GM19035 (cell line): ENCODE measurements around the gene PDCD4.

ENCODE experiments used
- ATAC-seq: cut with Tn5 transposase; IDR thresholded peaks from one replicate; pipeline ENCODE4 v1.9.1; 2021; ENCODE audit not compliant: unreplicated experiment

The PDCD4 gene

DNA sequence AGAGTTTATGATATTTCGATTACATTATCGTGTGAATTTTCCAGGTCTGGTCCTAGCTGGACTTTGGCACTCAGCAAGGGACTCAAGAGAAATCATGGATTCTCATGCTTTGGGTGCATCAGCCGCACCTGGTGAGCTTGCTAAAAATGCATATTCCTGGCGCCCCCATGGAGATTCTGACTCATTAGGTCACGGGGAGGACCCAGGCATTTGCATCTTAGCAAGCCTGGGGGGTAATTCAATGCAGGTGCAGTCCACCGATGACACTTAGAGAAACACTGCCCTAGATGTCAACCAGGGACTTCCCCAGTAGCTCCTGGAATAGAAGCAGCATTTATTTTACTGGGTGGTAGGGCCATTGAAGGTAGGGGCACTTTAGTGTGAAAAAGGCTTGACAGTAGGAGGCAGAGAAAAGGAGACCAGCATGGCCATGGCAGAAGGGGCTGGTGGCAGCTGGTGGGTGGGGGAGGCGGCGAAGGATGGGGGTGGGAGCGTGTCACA lies 29.9 kb upstream of the PDCD4 start:
- ATAC-seq, result peak; percentile 72

DNA sequence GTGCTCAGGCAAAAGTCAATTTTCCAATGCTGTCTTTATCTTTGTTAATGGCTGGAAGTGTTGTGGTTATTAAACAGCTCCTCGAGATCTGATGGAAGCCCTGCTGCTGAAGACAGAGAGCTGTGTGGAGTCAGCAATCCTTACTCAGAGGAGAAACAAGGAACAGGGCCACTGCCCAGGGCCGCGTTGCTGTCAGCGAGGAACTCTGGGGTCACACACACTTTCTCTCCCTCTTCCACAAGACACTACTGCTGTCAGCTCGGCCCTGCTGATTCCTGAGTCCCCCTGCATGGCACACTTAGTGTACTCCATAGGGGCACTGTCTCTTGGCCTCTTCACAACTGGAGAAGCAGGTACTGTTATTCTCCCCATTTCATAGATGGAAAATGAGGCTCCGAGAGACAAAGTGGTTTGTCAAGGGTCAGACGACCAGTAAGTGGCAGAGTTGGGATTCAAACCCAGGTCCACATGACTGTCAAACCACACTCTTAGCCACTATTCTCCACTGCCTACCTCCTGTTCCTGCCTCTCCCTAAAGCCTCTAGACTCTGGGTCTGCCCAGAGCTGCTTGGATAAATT lies 29.3 kb upstream of the PDCD4 start:
- ATAC-seq, result peak; percentile 5

DNA sequence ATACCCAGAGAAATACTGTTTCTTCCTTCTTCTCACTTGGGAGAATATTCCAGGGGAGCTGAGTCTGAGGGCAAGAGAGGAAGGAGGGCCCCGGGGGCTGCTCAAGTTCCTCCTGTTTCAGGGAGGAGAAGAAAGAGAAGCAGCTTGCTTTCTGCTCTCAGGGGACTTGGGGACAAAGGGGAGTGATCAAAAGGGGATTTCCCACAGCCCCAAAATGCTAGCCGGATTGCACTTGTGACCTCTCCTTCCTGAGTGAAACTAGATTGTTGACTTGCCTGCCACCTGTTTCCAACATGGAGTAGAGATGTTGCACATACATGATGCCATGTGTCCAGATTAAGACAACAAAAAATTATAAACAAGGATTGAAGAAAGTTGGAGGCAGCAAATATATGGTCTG lies 28.7 kb upstream of the PDCD4 start:
- ATAC-seq, result peak; percentile 75

DNA sequence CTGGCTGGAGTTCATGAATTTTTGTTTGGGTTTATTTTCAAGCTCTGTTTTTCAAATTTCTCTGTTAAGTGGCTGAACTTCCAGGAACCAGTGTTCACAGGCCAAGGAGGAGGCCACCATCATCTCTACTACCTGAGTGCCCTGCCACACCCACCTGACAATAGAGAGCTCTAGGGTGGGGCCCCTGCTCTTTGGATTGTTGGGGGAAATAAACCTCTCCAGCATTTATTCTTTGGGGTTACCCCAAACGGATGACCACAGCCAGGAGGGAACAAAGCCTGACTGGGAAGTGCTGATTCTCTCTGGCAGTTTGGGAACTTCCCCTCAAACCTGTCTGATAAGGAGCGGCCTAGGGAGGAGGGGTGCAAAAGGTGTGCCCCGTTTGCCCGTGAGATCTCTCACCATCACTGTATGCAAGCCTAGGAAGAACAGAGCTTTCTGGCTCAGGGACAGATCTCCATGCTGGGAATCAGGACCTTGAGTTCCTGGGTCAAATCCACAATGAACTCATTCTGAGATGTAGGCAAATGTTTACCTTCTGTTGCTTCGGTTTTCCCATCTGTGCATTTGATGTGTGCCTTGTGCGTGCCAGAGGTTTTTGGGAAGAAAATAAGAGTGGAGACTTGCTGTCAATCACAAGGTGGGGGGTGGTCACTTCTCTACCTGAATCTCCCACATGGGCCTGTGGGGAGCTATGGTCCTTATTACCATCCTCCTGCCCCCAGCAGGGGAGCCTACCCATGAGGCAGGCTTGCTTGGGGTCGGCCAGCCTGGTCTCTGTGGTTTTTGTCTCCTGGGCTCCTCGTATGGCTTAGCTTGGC lies 27.7 kb upstream of the PDCD4 start:
- no peak for ATAC-seq

DNA sequence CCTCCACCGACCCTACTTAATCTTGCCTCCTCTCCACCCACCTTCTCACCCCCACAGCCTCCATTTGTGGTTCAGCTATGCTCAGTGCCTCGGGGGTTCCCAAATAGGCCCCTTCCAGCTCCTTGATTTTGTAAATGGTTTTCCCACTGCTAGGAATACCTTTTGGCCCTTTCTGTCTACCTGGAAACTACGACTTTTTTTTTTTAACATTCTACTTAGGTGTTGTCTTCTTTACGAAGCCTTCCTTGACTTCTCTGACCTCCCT lies 27.2 kb upstream of the PDCD4 start:
- ATAC-seq, result no peak

DNA sequence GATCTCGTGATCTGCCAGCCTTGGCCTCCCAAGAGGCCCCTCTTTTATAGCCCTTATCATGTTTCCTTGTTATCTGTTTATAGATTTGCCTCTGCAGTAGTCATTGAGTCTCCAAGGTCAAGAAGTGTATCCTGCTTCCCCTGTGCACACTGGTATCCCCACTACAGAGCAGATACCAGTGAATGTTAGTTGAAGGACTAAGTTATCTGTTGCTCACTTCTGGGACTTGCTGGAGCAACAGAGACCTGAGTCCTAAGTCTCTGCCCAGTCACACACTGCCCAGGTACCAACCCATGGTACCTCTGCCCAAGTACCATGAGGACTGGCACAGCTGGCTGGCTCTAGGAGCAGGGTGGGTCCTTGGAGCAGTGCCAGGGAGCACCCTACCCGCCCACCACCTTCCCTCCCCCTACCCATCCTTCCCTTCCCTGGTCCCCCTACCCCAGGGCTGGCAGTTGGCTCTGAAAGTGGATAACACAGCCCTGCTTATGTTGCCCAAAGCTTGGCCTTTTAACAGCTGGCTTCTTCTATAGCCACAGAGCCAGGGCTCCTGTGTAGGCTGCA lies 26.5 kb upstream of the PDCD4 start:
- ATAC-seq, result no peak

DNA sequence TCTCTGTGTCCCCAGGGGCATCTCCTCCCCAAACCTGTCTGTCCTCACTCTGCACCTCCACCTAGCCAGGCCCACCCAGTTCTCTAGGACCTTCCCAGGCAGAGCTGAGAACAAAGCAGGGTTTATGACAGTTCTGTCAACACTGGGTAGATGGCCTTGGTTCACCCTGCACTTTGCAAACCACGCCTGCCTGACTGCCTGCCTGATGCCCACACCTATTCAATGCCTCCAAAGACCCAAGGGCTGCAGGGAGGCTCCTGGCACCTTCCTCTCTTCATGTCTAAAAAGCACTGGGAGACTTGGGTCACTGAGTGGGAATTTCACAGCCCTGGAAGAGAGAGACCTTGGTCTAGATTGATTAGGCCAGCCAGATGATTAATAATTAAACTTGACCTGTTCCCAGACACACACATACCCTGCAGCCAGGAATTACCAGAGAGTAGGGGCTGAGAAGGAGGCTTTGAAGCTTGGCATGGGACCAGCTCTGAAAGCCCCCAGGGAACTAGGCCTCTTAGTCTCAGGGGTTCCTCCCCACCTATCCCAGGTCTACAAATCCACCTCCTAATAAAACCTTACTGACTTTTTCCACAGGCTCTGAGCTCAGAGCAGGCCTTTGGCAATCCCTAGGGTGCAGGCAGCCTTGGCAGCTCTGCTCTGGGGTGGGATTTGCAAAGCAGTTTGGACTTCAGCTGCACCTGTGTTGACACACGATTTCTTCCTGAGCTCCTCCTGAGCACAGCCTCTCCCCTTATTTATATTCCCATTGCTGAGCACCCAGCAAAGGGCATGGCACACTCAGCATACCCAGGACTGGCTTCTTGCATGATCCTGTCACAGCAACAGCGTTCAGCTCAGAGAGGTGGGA lies 25.7 kb upstream of the PDCD4 start:
- ATAC-seq, result no peak

DNA sequence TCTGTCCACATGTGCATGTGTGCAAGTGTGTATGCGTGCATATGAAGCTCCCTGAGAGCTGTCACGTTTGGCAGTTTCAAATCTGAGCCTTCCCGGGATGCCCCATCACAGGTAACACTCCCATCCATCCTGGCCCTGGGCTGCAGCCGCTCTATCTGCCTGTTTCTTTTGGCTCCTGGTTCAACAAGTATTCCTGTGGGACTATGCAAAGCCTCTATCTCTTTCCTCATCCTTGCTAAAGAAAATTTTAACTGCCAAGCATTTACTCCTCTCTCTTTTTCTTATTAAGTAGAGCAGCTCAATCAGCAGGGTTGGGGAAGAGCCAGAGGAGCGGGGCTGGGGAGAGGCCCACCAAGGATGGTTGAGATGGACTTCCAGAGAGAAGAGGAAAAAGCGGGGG lies 24.4 kb upstream of the PDCD4 start:
- no peak for ATAC-seq

DNA sequence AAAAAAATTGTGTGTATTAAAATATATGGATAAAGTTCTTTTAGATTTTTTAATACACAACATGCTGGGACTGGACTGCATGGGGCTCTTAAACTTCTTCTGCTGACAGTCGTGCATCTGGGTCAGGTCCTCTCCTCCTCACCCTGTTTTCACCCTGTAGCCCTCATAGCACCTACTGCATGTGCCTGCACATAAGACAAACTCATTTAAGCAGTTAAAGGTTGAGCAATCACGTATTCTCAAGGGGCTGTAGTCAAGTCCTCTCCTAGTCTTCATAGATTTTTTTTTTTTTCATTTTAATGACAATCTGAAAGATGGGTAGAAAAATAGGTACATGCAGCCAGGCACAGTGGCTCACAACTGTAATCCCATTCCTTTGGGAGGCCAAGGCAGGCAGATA lies 23.6 kb upstream of the PDCD4 start:
- no peak for ATAC-seq

DNA sequence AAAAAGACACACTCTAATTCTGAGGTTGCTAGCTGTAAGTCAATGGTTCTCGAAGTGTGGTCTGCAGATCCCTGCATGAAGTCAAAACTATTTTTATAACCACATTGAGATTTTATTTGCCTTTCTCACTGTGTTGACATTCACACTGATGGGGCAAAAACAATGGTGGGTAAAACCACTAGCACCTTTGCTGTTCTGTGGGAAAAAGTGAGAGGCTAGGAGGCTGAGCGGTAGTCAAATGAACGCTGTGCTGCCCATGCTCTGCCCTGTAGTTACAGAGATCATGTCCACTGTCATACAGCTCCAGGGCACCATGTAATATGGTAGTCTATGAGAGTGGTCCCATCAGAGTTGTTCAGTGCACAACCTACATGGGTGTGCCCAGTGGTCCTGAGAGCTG lies 21.6 kb upstream of the PDCD4 start:
- no peak for ATAC-seq

DNA sequence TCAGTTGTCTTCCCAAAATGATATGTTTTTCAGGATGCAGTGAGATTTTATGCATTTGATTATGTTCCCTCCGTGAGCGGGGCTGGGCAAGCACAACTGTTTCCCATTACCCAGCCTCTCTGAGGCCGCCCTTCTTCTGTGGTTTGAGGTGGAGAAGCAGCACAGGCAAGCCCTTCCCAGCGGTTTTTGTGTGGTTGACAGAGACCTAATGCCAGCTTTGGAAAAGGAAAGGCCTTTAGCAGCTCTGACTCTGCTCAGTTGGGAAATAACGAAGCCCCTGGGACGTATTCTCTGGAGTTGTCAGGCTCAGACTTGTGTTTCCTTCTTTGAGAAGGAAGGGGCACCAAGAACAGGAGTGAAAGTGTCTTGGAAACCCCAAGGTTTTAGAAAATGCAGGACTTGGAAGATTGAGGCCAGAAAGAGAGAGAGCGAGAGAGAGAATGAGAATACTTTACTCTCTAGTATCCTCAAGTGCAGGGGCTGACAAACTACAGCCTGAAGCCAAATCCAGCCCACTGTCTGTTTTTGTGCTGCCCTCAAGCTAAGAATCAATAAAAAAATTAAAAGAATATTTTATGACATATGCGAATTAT lies 20.6 kb upstream of the PDCD4 start:
- no peak for ATAC-seq

DNA sequence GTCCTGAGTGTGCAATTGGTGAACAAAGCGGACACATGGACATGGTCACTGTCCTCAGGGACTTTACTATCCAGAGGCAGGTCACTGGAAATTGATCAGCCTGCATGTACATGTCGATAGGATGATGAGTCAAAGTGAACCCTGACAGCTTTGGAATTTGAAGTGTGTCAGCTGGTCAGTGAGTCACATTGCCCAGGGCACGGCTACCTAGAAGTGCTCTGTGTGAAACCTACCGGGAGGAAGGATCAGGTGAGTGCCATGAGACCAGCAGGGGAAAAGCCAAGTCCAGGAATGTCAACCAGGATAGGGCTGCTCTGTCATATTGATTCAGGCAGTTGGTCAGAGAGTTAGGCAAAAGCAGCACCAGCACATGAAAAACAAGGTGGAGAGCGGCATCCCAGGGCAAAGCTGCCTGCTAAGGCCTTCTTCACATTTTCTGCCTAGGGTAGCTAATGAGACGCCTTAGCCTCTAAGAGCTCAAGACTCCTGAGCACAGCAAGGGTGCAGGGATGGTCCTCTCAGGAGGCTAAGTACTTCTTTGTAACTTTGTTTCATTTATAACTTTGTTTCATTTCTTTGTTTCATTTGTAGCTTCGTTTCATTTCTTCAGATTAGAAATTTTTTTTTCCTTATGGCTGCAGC lies 19.4 kb upstream of the PDCD4 start:
- ATAC-seq, result no peak

DNA sequence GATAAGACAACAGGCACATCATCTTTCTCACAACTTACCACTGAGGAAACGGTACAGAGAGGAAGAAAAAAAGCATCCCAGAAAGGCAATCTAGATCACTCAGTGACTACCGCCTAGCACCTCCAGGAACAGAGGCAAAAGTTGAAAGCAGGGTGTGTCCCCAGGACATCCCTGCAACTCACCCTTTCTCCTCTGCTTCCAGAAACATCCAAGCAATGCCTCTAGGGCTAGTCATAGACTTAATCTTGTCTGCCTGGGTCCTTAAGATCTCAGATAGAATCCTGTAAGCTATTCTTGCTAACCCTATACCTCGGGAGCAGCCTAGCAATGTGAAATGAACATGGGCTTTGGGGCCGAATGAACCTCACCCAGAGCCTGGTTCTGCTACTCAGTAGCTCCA lies 18.8 kb upstream of the PDCD4 start:
- no peak for ATAC-seq

DNA sequence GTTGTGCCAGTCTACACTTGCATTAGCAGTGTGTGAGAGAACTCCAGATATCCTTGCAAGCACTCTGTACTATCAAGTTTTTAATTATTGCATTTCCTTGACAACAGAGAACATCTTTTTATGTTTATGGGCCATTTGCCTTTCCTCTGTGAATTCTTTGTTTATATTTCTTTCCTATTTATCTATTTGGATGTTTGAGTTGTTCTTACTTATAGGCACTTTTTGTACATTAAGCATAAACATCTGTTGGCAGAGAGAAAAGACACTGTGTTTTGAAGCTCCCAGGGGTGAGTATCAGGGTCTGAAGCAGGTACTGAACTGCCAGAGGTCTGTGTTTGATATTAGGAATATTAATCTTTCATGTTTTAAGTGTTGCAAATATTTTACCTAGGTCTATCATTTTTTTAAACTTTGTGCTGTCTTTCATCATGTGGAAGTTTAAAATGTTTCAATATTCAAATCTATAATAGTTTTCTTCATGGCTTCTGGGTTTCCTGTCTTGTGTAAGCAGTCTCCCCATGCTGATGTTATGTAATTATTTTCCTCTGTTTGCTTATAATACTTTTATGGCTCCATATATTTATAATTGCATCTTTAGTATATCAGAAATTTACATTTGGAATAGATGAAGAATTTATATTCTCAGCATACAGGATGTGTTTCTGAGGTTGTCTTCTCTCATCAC lies 17.7 kb upstream of the PDCD4 start:
- no peak for ATAC-seq

DNA sequence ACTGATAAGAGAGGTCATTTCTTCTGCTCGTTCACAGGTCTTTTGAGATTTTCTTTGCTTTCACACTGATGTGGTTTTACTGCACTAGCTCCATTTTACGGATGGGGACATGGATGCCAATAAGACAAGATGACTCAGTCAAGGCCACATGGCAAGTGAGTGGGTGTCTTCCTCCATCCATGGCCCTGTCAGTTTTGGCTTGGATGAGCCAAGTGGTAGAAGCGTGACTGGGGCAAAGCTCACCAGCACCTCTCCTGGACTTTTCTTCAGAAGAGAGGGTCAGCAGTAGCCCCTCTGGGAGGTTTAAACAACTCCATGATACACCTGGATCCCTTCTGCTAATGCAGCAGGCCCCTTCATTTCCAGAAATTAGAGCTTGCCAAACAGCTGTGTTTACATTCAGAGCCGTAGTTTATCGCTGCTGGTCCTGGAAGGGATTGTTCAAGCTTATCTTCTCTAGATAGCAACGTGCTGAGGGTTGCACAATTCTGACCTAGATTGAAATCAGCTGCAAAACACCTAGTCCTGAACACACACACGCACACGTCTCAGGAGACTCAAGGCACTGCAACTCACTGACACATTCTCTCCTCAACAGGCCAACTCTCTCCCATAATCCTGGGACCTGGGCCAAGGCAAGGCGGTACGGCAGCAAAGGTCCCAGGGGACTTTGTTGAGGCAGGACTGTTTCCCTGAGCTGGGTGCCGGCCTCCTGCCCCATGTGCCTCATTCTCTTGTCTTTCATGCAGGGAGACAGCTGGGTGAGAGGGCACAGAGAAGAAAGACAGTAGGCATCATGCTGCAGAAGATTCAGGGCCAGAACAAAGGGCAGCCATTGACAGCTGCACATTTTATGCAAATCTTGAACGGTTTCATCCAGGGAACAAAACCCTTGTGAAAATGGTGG lies 14.2 kb upstream of the PDCD4 start:
- ATAC-seq, result no peak

DNA sequence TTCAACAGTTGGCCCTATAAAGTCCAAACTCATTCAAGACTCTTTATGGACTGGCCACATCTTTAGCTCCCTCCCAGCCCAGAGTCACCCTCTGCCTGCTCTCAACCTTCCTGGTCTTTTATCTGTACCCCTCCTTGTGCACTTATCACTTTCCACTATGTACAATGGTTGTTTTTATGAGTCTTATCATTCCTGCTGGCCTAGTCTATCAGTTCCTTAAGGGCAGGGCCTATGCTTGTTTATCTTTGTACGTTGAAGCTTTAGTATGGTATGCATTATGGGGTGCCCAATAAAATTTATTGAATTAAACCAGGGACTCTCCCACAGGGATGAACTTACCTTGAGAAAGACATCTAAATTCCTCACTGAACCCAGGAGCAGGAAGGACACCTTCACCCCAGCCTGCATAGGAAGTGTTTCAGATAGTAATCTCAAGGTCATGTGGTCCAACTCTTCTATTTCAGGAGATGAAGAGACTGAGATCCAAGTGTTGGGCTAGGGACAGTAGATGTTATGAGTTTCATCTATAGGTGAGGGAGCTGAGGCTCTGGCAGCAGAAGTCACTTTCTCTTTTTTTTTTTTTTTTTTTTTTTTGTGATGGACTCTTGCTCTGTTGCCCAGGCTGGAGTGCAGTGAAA lies 13.3 kb upstream of the PDCD4 start:
- no peak for ATAC-seq

DNA sequence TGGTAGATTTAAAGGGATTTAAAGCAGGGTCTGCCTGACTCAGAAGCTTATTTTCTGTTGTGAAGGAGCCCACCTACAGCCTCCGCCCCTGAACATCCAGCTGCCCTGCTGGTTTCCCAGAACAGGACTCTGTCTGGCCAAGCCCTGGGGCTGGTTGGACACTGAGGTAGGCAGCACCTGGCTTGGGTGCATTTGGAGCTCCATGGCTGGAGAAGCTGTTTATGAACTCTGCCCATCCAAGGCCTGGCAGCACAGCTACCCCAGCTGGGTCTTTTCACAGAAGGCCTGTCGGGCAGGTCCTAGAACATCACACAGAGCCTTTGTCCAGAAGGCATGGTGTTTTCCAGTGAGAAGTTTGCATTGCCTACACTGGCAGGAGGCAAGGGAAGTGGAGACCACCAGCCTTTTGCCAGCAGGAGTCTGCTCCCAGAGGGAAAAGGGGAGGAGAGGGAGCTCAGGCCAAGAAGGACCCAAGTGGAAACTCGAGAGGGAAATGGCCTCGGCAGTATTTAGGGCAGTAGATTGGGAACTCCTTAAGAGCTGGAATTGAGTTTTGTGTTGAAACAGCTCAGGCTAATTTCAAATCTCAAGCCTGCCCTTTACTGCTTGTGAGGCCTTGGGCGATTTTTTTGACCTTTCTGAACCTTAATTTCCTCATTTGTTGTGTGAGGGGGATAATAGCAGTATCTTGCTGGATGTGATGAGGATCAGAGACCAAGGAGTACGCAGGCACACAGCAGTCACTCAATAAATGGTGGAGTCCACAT lies 12.3 kb upstream of the PDCD4 start:
- ATAC-seq, result no peak

DNA sequence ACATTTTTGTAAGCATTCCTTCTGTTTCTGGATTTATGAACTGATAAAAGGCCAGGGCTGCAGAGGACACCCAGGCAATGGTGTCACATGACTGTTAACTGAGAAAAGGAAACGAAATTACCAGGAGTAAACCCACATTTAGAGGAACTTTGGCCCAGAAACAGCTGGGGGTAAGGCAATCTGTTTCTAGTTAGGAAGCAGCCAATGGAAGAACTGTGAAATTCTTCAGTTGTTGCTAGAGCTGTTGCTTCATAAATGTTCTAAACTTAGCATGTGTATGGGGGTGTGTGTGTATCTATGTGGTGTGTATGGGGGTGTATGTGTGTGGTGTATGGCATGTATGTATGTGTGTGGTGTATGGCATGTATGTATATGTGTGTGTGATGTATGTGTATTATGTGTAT lies 11.8 kb upstream of the PDCD4 start:
- ATAC-seq, result no peak
